Loucy (cell line): ENCODE measurements around the gene LRRC61.

Experiments
- H2AFZ ChIP-seq: fragments of 200-600 bp; sonication (generic); 2 replicates; pipeline ENCODE4 v1.6.0; 2016; ENCODE audit warnings: antibody characterized with exemption, mild to moderate bottlenecking, low read length, moderate library complexity
- H3F3A ChIP-seq: fragments of 200-600 bp; 2 replicates; pipeline ENCODE4 v1.6.0; 2016; ENCODE audit warnings: antibody characterized with exemption, low read depth, mild to moderate bottlenecking
- H3K27me3 ChIP-seq: fragments of 200-600 bp; sonication (generic); 2 replicates; pipeline ENCODE4 v1.6.1; 2014; ENCODE audit warnings: low read length, mild to moderate bottlenecking; ENCODE audit not compliant: insufficient read depth, poor library complexity, severe bottlenecking
- H3K36me3 ChIP-seq: fragments of 200-600 bp; sonication (generic); 2 replicates; pipeline ENCODE4 v1.6.1; 2016; ENCODE audit warnings: low read length; ENCODE audit not compliant: insufficient read depth
- H3K4me1 ChIP-seq: fragments of 200-600 bp; sonication (generic); 2 replicates; pipeline ENCODE4 v1.5.1; 2014; ENCODE audit warnings: low read length, mild to moderate bottlenecking; ENCODE audit not compliant: insufficient read depth, poor library complexity, severe bottlenecking
- H3K4me2 ChIP-seq: fragments of 200-600 bp; sonication (generic); 2 replicates; pipeline ENCODE4 v1.6.0; 2014; ENCODE audit warnings: antibody characterized with exemption, low read length, low read depth, mild to moderate bottlenecking; ENCODE audit not compliant: poor library complexity, severe bottlenecking
- H3K4me3 ChIP-seq: fragments of 200-600 bp; sonication (generic); 2 replicates; pipeline ENCODE4 v1.5.1; 2014; ENCODE audit warnings: low read length, mild to moderate bottlenecking, mixed read lengths; ENCODE audit not compliant: poor library complexity, severe bottlenecking
- H3K79me2 ChIP-seq: fragments of 200-600 bp; sonication (generic); 2 replicates; pipeline ENCODE4 v1.6.1; 2014; ENCODE audit warnings: low read length; ENCODE audit not compliant: insufficient read depth
- H3K9ac ChIP-seq: fragments of 200-600 bp; sonication (generic); 2 replicates; pipeline ENCODE4 v1.6.0; 2014; ENCODE audit warnings: mild to moderate bottlenecking, low read depth, low read length, moderate library complexity; ENCODE audit not compliant: poor library complexity, severe bottlenecking
- H3K9me2 ChIP-seq: fragments of 200-600 bp; sonication (generic); replicated peaks from 2 replicates; pipeline ENCODE4 v1.6.1; 2016; ENCODE audit warnings: low read depth, low read length, mixed read lengths
- H3K9me3 ChIP-seq: fragments of 200-600 bp; sonication (generic); 2 replicates; pipeline ENCODE4 v1.6.1; 2014; ENCODE audit warnings: mild to moderate bottlenecking, antibody characterized with exemption, low read length, low read depth; ENCODE audit not compliant: insufficient read depth
- H4K20me1 ChIP-seq: fragments of 200-600 bp; sonication (generic); 2 replicates; pipeline ENCODE4 v1.6.0; 2014; ENCODE audit warnings: antibody characterized with exemption, low read length, mild to moderate bottlenecking; ENCODE audit not compliant: insufficient read depth, poor library complexity, severe bottlenecking
- CTCF ChIP-seq: fragments of 200-600 bp; sonication (generic); conservative IDR thresholded peaks from 2 replicates; pipeline ENCODE4 v1.5.1; 2014; ENCODE audit warnings: mild to moderate bottlenecking, antibody characterized with exemption, low read length
- EZH2phosphoT487 ChIP-seq: fragments of 200-600 bp; IDR thresholded peaks from 2 replicates; pipeline ENCODE4 v1.6.1; 2018; ENCODE audit warnings: antibody characterized with exemption, mild to moderate bottlenecking, moderate library complexity, borderline replicate concordance

Gene LRRC61

GRCh38 chr7:150377635-150378034, 54.5 kb downstream of the LRRC61 start:
- Histone ChIP-seq H4K20me1 (peaks cover 28% of the 10 kb centered on the region), H3K79me2 (peaks cover 58% of the 10 kb centered on the region), H3K36me3 (peaks cover 17% of the 10 kb centered on the region; the same call in 1 of the 2 replicates), H3K27me3 (peaks cover 5% of the 10 kb centered on the region), H3K4me2 (peak overlapping the region; percentile 91), H3F3A (peaks cover 5% of the 10 kb centered on the region; the same call in 1 of the 2 replicates), H2AFZ (no peak overlapping the region), H3K9me2 (no peaks in the 10 kb centered on the region), H3K9me3 (no peaks in the 10 kb centered on the region), H3K4me1 (peaks cover 52% of the 10 kb centered on the region), H3K9ac (peak overlapping the region; percentile 96), H3K4me3 (peak overlapping the region; percentile 98)
- TF ChIP-seq EZH2phosphoT487: no peak
- TF ChIP-seq CTCF: no peak

GRCh38 chr7:150378115-150378852, 55.1 kb downstream of the LRRC61 start:
- no peaks in the 10 kb centered on the region for H3K9me2 ChIP-seq
- H3K9ac ChIP-seq: peak overlapping the region; percentile 96
- H4K20me1 ChIP-seq: peaks cover 23% of the 10 kb centered on the region
- peaks cover 10% of the 10 kb centered on the region; the same call in 1 of the 2 replicates for H3K36me3 ChIP-seq
- peaks cover 5% of the 10 kb centered on the region for H3K27me3 ChIP-seq
- peaks cover 5% of the 10 kb centered on the region; the same call in 1 of the 2 replicates for H3F3A ChIP-seq
- H3K4me3 ChIP-seq: peak overlapping the region; percentile 98
- peaks cover 58% of the 10 kb centered on the region for H3K79me2 ChIP-seq
- H3K9me3 ChIP-seq: no peaks in the 10 kb centered on the region
- TF ChIP-seq EZH2phosphoT487: no peak
- peak; percentile 50 for TF ChIP-seq CTCF
- H3K4me1 ChIP-seq: peaks cover 51% of the 10 kb centered on the region
- peak overlapping the region; percentile 62; the same call in 1 of the 2 replicates for H2AFZ ChIP-seq
- peak overlapping the region; percentile 91 for H3K4me2 ChIP-seq

- Histone ChIP-seq H2AFZ (peak within 1 kb of the TSS; percentile 73), H3K79me2 (peaks cover 58% of the 10 kb centered on the region), H3K27me3 (peaks cover 5% of the 10 kb centered on the region), H3K9me2 (no peaks in the 10 kb centered on the region), H4K20me1 (peaks cover 17% of the 10 kb centered on the region), H3K4me2 (peak within 1 kb of the TSS; percentile 96), H3K4me3 (peak within 1 kb of the TSS; percentile 98), H3K36me3 (peaks cover 4% of the 10 kb centered on the region; the same call in 1 of the 2 replicates), H3F3A (peaks cover 5% of the 10 kb centered on the region; the same call in 1 of the 2 replicates), H3K9me3 (no peaks in the 10 kb centered on the region), H3K4me1 (peaks cover 58% of the 10 kb centered on the region), H3K9ac (peak within 1 kb of the TSS; percentile 96)
- no peak for TF ChIP-seq EZH2phosphoT487
- no peak for TF ChIP-seq CTCF
These were observed 55.8 kb downstream of the LRRC61 start, which contains the start of gene ZNF775 for GRCh38 chr7:150378853-150379440. TSS of gene ZNF775 (plus strand) at chr7:150379330. CDS start at chr7:150388471, 9,141 bp downstream.
